ENCODE results near the gene GTF2A1.
"Not testable (repeated sequence)": the region's sequence is repeated elsewhere in the genome, so short reads cannot be mapped to it uniquely, and the experiment has no call there.

The GTF2A1 gene

DNA sequence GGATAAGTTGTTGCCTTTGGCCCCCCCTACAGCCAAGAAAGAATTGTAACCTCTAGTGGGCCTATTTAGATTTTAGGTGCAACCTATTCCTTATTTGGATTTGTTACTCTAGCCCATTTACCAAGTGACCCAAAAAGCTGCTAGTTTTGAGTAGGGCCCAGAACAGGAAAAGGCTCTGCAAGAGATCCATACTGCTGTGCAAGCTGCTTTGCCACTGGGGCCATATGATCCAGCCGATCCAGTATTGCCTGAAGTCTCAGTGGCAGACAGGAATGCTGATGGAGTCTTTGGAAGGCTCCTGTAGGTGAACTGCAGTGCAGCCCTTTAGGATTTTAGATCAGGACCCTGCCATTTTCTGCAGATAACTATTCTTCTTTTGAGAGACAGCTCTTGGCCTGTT lies 12.9 kb upstream of the GTF2A1 start:
- TF ChIP-seq, protein P1, sequence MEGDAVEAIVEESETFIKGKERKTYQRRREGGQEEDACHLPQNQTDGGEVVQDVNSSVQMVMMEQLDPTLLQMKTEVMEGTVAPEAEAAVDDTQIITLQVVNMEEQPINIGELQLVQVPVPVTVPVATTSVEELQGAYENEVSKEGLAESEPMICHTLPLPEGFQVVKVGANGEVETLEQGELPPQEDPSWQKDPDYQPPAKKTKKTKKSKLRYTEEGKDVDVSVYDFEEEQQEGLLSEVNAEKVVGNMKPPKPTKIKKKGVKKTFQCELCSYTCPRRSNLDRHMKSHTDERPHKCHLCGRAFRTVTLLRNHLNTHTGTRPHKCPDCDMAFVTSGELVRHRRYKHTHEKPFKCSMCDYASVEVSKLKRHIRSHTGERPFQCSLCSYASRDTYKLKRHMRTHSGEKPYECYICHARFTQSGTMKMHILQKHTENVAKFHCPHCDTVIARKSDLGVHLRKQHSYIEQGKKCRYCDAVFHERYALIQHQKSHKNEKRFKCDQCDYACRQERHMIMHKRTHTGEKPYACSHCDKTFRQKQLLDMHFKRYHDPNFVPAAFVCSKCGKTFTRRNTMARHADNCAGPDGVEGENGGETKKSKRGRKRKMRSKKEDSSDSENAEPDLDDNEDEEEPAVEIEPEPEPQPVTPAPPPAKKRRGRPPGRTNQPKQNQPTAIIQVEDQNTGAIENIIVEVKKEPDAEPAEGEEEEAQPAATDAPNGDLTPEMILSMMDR (IDR thresholded peaks at IDR 0.05; ENCODE audit: extremely low read depth, missing control alignments), result no peak
- no peak for DNase-seq (ENCODE audit: low spot score)

DNA sequence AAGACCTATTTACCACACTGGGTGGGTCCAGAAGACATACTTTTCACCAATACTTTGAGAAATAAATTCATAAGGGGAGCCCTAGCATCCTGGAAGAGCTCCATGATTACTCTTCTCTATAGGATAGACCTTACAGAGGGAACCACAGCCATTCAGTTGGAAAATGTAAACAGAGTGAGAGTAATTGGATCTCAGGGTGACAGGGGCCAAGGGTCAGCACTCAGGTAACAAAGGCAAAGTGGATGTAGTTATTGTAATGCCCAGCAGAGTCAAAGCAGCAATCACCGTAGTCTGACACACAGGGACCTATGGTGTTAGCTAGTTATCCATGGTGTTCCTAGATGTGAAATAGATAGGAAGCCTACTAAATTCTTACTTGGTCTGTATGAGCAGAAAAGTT lies 10.8 kb upstream of the GTF2A1 start:
- TF ChIP-seq, protein P1 (IDR thresholded peaks at IDR 0.05; ENCODE audit: extremely low read depth, missing control alignments), result no peak

GRCh38 chr14:81224222-81224621 lies 3.5 kb upstream of the GTF2A1 start:
- DNase-seq (ENCODE audit: low spot score), result no peak
- TF ChIP-seq, protein P1 (IDR thresholded peaks at IDR 0.05; ENCODE audit: extremely low read depth, missing control alignments), result no peak

More for the DNA sequence above, 10.8 kb upstream of the GTF2A1 start:
- DNase-seq (ENCODE audit: low spot score), result no peak

DNA sequence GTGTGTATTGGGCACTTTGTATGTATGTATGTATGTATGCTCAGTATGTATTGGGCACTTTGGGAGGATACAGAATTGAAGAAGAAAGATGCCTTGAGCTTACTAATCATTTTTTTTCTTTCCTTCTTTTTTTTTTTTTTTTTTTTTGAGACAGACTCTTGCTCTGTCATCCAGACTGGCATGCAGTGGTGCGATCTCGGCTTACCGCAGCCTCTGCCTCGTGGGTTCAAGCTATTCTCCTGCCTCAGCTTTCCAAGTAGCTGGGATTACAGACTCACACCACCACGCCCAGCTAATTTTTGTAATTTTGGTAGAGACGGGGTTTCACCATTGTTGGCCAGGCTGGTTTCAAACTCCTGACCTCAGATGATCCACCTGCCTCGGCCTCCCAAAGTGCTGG lies 3.0 kb upstream of the GTF2A1 start:
- not testable (repeated sequence) for DNase-seq (ENCODE audit: low spot score)

DNA sequence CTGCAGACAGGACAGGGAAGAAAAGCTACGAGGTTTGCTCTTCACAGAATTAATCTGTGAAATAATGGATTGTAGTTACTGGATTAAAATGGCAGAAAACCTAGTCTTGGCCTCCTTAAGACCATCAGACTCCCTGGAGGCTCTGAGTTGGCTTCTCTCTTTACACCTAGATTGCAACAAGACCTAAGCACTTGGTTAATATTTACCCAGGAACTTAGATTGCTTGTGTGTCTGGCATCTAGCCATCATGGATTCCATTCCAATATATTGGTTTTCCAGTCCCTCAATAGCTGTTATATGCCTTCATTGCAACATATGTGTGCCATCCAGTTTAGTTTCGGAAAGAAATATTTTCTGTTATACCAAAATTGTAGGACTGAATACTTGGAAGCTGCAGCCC lies 1.9 kb upstream of the GTF2A1 start:
- no peak for DNase-seq (ENCODE audit: low spot score)
- TF ChIP-seq, protein P1 (IDR thresholded peaks at IDR 0.05; ENCODE audit: extremely low read depth, missing control alignments), result no peak

- DNase-seq (ENCODE audit: low spot score), result no peak
- TF ChIP-seq, protein P1 (IDR thresholded peaks at IDR 0.05; ENCODE audit: extremely low read depth, missing control alignments), result no peak
Measured at GRCh38 chr14:81222126-81222525, 1.4 kb upstream of the GTF2A1 start.

GRCh38 chr14:81221579-81222102 lies 882 bp upstream of the GTF2A1 start:
- no peak for DNase-seq (ENCODE audit: low spot score)
- TF ChIP-seq, protein P1 (IDR thresholded peaks at IDR 0.05; ENCODE audit: extremely low read depth, missing control alignments), result no peak

- no peak for DNase-seq (ENCODE audit: low spot score)
- TF ChIP-seq, protein P1 (IDR thresholded peaks at IDR 0.05; ENCODE audit: extremely low read depth, missing control alignments), result no peak
Measured at GRCh38 chr14:81220580-81220829, 254 bp downstream of the GTF2A1 start.
